Spleen (tissue), 11 donors: ENCODE data around the gene NEK9. TPM values are rescaled to one million over a fixed set of nuclear protein-coding genes. Genes with fewer than 3 reads are reported as not detected.

Source experiments
- DNase-seq: peaks from one replicate; pipeline ENCODE4 v3.0.0-alpha.2; 2020
- H3K27ac ChIP-seq, 8 donors: fragments of 200-600 bp; sonication (generic) in 7 of 8; 1 replicate in 4 of 8; 2 replicates in 4 of 8; pipeline versions ENCODE4 v1.5.0 to v1.8.0; 2016 to 2021; ENCODE audit warnings: inconsistent platforms in 4 of 8, mild to moderate bottlenecking in 4 of 8, moderate library complexity in 1 of 8
- H3K27me3 ChIP-seq, 7 donors: fragments of 200-600 bp; sonication (generic) in 6 of 7; replicated peaks in 1 of 7; 1 replicate in 4 of 7; 2 replicates in 3 of 7; pipeline versions ENCODE4 v1.5.0 to v1.8.0; 2016 to 2021; ENCODE audit warnings: inconsistent platforms in 3 of 7, mild to moderate bottlenecking in 1 of 7
- H3K36me3 ChIP-seq, 6 donors: fragments of 200-600 bp; sonication (generic) in 5 of 6; 1 replicate in 4 of 6; 2 replicates in 2 of 6; pipeline versions ENCODE4 v1.5.0 to v1.8.0; 2016 to 2021; ENCODE audit warnings: inconsistent platforms in 2 of 6
- H3K4me1 ChIP-seq, 6 donors: fragments of 200-600 bp; sonication (generic) in 5 of 6; 1 replicate in 3 of 6; 2 replicates in 3 of 6; pipeline versions ENCODE4 v1.5.0 to v1.8.0; 2016 to 2021; ENCODE audit warnings: inconsistent platforms in 3 of 6
- H3K4me3 ChIP-seq, 8 donors: fragments of 200-600 bp; sonication (generic) in 7 of 8; 1 replicate in 4 of 8; 2 replicates in 4 of 8; pipeline versions ENCODE4 v1.5.0 to v1.8.0; 2016 to 2021; ENCODE audit warnings: inconsistent platforms in 4 of 8, mild to moderate bottlenecking in 4 of 8, moderate library complexity in 2 of 8
- H3K9me3 ChIP-seq, 8 donors: fragments of 200-600 bp; sonication (generic) in 7 of 8; 1 replicate in 4 of 8; 2 replicates in 4 of 8; pipeline versions ENCODE4 v1.5.0 to v1.8.0; 2016 to 2021; ENCODE audit warnings: inconsistent platforms in 4 of 8
- CTCF ChIP-seq, 11 experiments: fragments of 200-600 bp in 7 of 11; fragments of 450-650 bp in 4 of 11; sonication (generic) in 4 of 11; IDR thresholded peaks in 8 of 11; conservative IDR thresholded peaks in 3 of 11; 1 replicate in 7 of 11; 2 replicates in 4 of 11; pipeline versions ENCODE4 v1.4.0 to v1.8.0; 2016 to 2021; ENCODE audit warnings: antibody characterized with exemption in 11 of 11, inconsistent platforms in 4 of 11, mild to moderate bottlenecking in 1 of 11
- POLR2A ChIP-seq, 3 donors: fragments of 450-650 bp; IDR thresholded peaks; one replicate each; pipeline ENCODE4 v1.5.1; 2017; ENCODE audit warnings: antibody characterized with exemption in 3 of 3, mild to moderate bottlenecking in 1 of 3
- POLR2AphosphoS5 ChIP-seq, 3 donors: sonication (generic); formaldehyde crosslinking; IDR thresholded peaks; one replicate each; pipeline ENCODE4 v1.5.1; 2017; ENCODE audit warnings: antibody characterized with exemption in 3 of 3
- WGBS, 5 donors: extraction: QIAGEN DNeasy Blood & Tissue Kit in 3 of 5; methylation state at CpG; one replicate each; pipeline versions ENCODE4 v1.1.5 to v1.1.7; 2013 to 2018; 5-methylcytosine and 5-hydroxymethylcytosine counted together
- intact Hi-C: fragments of 100-400 bp; cut with DNase I; formaldehyde crosslinking; loops from one replicate; pipeline ENCODE4 v1.15.0; 2023; ENCODE audit warnings: low total_unique reads
- polyA plus RNA-seq, 3 donors: library from polyadenylated mRNA; stranded (reverse); fragments of 200-250 nt; gene quantifications; one replicate each; pipeline ENCODE4 v1.2.1, GENCODE V29; 2013
- total RNA-seq, 7 donors: library from RNA; depleted of rRNA in 3 of 7; stranded (reverse); fragments of >200 nt in 3 of 7; fragmentation: NEBNext Ultra II Directional in 4 of 7; extraction: Animal tissue kit (Norgen Biotek cat#: 25700) in 4 of 7; gene quantifications; one replicate each; pipeline versions ENCODE4 v1.1.0 to v1.2.1, GENCODE V29; 2016 to 2021
- donor health status: healthy with polysubstance abuse.
- donor health status: DM: no; HTN: no; CAD: no; lungs with moderate emphysema.
- donor health status: DM: no; HTN: no; CAD: no.
- donor health status: Bipolar disorder and iron deficiency.
- donor health status: healthy.
- donor health status: DM: no; HTN: no; CAD: no.
- donor health status: DM: yes; HTN: yes; CAD: no.

Gene NEK9
- total and polyA plus RNA-seq, 10 donors: 31.7 to 102 (median 72.0) TPM

DNA sequence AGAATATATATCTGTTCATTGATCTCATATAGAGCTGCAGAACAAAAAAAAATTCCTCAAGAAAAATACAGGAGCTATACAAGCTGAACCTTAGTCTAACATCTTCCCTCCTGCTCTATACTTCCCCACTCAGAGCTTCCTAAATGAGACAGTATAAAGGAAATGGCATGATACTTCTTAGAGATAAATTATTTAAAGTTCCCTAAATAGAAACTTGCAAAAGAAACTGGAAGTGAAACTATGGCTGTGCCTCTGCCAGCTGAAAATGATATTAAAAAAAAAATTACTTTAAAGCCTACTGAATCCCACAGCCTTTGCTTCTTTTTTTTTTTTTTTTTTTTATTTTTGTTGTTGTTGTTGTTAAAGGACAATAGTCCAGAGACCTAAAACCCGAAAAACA, 11.6 kb upstream of the NEK9 start:
- Histone ChIP-seq H3K4me1 (peaks cover 26 to 70% (median 52%) of the 10 kb centered on the region in 6 donors), H3K27me3 (no peaks in the 10 kb centered on the region), H3K9me3 (no peaks in the 10 kb centered on the region), H3K27ac (peak overlapping the region; percentile 23 to 83 (median 58)), H3K4me3 (no peak overlapping the region), H3K36me3 (peaks cover 0 to 30% (median 23%) of the 10 kb centered on the region in 6 donors)
- no peak for TF ChIP-seq POLR2AphosphoS5 (IDR thresholded peaks at IDR 0.05)
- TF ChIP-seq CTCF (IDR thresholded peaks at IDR 0.05 in 8 of 11, conservative IDR thresholded peaks at IDR 0.05 in 3 of 11): no peak
- TF ChIP-seq POLR2A (IDR thresholded peaks at IDR 0.05): no peak
- intact Hi-C loops: loop anchor here (10.0 kb wide), 1 partner anchor 346 kb away; no protein-coding TSS in a partner anchor
- DNase-seq: no peak
- 13 to 44% (median 23%) methylated on average over 1 of the region's 1 CpG for WGBS, 5 donors

DNA sequence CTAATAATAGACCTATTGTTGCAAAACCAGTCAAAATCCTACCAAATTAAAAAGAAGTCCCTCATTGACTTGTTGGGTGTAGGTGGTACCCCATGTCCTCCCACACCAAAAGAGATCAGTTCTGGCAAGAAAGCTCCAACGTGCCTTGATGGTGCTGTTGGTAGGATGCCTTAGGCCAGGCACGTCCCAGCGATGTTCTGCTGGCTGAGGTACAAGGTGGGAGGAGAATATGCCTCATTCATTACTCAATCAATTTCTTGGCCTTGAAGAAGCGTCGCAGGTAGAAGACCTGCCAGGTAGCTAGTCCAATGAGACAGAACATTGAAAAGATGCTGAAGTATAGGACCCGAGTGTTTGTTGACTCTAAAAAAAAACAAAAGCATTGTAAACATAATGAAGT, 7.8 kb upstream of the NEK9 start:
- no peak for TF ChIP-seq CTCF (IDR thresholded peaks at IDR 0.05 in 8 of 11, conservative IDR thresholded peaks at IDR 0.05 in 3 of 11)
- TF ChIP-seq POLR2AphosphoS5 (IDR thresholded peaks at IDR 0.05): no peak
- TF ChIP-seq POLR2A (IDR thresholded peaks at IDR 0.05): no peak
- Histone ChIP-seq H3K27ac (peak overlapping the region in 1 of 8 donors; percentile 0), H3K4me3 (no peak overlapping the region), H3K9me3 (no peaks in the 10 kb centered on the region), H3K4me1 (peaks cover 20 to 49% (median 28%) of the 10 kb centered on the region in 6 donors), H3K27me3 (no peaks in the 10 kb centered on the region), H3K36me3 (peaks cover 0 to 66% (median 30%) of the 10 kb centered on the region in 6 donors)
- intact Hi-C loops: loop anchor here (5.0 to 10.0 kb wide), 2 partner anchors 168 to 350 kb away; no protein-coding TSS in a partner anchor
- 90 to 94% (median 91%) methylated on average over 6 of the region's 6 CpGs for WGBS, 5 donors
- DNase-seq: no peak

GRCh38 chr14:75133597-75133996, 6.7 kb upstream of the NEK9 start:
- Histone ChIP-seq H3K4me1 (peaks cover 10 to 48% (median 21%) of the 10 kb centered on the region in 6 donors), H3K4me3 (no peak overlapping the region), H3K27ac (peak overlapping the region in 3 of 8 donors; percentile 7 to 56 (median 41)), H3K27me3 (no peaks in the 10 kb centered on the region), H3K36me3 (peaks cover 0 to 68% (median 30%) of the 10 kb centered on the region in 6 donors), H3K9me3 (no peaks in the 10 kb centered on the region)
- no peak for DNase-seq
- 46 to 77% (median 50%) methylated on average over 2 of the region's 2 CpGs for WGBS, 5 donors
- intact Hi-C loops: loop anchor here (5.0 to 10.0 kb wide), 2 partner anchors 169 to 351 kb away; no protein-coding TSS in a partner anchor
- TF ChIP-seq POLR2A (IDR thresholded peaks at IDR 0.05) (no peak), POLR2AphosphoS5 (IDR thresholded peaks at IDR 0.05) (no peak), CTCF (IDR thresholded peaks at IDR 0.05 in 8 of 11, conservative IDR thresholded peaks at IDR 0.05 in 3 of 11) (no peak)

DNA sequence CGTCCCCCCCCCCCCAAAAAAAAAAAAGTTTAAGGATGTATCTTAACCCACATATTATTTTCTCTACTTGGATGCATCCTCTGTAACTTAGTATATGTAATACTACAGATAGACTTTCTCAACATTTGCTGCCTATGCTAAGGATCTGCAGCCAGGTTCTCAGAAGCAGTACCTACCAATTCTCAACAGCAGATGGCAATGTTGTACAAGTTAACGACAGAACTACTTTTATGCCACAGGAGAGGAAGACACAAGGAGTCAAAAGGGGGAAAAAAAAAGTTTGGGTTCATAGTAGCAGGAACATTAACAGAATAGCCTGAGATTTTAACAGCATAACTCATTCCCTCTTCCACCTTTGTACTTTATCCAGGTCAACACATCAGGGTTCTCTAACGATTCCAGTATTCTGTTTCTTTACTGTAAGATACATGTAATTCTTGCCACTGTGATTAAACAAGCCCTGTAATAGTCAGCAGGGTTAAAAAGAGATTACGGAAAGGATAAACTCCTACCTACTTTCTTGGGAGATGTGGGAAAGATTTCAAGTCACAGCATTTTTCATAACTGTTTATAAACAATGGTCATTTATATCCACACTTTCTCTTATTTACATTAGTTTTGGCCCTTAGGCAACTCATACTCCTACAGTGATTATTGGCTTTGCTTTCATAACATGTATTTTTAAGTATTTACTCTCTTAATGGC, 5.7 kb upstream of the NEK9 start:
- Histone ChIP-seq H3K4me1 (peaks cover 3 to 48% (median 22%) of the 10 kb centered on the region in 6 donors), H3K36me3 (peaks cover 0 to 68% (median 30%) of the 10 kb centered on the region in 6 donors), H3K27ac (peak overlapping the region in 4 of 8 donors; percentile 41 to 56 (median 50)), H3K9me3 (no peaks in the 10 kb centered on the region), H3K27me3 (no peaks in the 10 kb centered on the region), H3K4me3 (no peak overlapping the region)
- peak in 1 of 3 donors; percentile 34 for TF ChIP-seq POLR2AphosphoS5 (IDR thresholded peaks at IDR 0.05)
- peak; percentile 69 to 94 (median 89) for TF ChIP-seq CTCF (IDR thresholded peaks at IDR 0.05 in 8 of 11, conservative IDR thresholded peaks at IDR 0.05 in 3 of 11)
- no peak for TF ChIP-seq POLR2A (IDR thresholded peaks at IDR 0.05)
- intact Hi-C loops: loop anchor here (5.0 to 10.0 kb wide), 2 partner anchors 170 to 352 kb away; no protein-coding TSS in a partner anchor
- no peak for DNase-seq
- WGBS, 5 donors: 52 to 62% (median 56%) methylated on average over 4 of the region's 4 CpGs
